LNCAP (cell line): Measurements from ENCODE around the gene PODN.

Experiments used
- TF ChIP-seq, protein P1 (sequence below): fragments of 450-650 bp; IDR thresholded peaks from 2 replicates; pipeline ENCODE4 v1.5.1; 2017; ENCODE audit warnings: mild to moderate bottlenecking

Gene PODN

DNA sequence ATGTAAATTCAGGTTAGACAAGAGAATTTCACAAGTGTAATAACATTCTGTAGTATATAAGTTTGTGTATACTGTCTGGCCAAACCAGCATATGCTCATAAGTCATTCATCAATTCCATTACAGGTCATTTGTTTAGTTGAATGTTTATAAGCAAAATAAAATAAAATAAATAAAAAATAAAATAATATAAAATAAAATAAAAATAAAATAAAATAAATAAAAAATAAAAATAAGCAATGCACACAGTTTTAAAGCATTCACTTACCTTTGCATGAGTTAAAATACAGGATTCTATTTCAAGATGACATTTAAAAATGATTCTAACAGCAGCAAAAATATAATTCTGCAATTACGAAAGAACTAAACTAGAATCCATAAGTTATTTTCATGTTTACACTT, 9.9 kb downstream of the PODN start:
- TF ChIP-seq, protein P1, sequence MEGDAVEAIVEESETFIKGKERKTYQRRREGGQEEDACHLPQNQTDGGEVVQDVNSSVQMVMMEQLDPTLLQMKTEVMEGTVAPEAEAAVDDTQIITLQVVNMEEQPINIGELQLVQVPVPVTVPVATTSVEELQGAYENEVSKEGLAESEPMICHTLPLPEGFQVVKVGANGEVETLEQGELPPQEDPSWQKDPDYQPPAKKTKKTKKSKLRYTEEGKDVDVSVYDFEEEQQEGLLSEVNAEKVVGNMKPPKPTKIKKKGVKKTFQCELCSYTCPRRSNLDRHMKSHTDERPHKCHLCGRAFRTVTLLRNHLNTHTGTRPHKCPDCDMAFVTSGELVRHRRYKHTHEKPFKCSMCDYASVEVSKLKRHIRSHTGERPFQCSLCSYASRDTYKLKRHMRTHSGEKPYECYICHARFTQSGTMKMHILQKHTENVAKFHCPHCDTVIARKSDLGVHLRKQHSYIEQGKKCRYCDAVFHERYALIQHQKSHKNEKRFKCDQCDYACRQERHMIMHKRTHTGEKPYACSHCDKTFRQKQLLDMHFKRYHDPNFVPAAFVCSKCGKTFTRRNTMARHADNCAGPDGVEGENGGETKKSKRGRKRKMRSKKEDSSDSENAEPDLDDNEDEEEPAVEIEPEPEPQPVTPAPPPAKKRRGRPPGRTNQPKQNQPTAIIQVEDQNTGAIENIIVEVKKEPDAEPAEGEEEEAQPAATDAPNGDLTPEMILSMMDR, result no peak

DNA sequence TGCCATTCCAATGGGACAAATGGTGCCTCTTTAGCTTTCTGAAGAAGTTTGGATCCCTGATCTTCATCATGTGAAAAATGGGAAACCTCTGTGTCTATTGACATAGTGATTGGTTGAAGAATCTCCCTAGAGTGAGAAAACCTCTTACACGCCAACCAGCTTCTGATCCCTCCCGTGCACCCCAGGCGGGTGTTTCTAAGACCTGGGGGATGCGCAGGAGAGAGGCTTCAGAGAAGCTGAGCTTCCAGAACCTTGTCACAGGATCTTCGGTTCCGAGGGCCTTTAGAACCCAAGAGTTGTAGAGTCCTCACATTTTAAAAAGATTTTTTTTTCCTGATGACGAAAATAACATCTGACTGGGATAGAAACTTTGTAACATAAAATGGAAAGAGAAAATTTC, 11.3 kb downstream of the PODN start:
- TF ChIP-seq, protein P1, result no peak

DNA sequence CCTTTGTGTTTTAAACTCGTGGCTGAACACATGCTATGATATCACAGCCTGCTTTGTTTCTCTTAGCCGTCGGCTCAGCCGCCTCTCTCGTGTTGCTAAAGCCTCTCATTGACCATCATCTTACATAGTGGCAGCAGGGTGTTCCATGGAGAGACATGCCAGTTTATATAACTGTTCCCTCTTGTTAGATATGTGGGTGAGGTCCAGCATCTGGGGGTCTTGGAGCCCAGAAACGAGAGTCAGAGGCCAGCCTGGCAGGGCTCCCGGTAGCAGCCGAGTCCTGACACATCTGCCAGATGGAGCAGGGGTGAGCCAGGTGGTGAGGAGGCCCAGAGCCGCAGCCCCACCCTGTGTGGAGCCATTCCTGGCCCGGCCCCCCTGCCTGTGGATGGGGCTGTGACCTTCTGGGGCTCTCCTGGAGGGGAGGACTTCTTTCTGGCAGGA, 11.9 kb downstream of the PODN start:
- TF ChIP-seq, protein P1, result no peak

DNA sequence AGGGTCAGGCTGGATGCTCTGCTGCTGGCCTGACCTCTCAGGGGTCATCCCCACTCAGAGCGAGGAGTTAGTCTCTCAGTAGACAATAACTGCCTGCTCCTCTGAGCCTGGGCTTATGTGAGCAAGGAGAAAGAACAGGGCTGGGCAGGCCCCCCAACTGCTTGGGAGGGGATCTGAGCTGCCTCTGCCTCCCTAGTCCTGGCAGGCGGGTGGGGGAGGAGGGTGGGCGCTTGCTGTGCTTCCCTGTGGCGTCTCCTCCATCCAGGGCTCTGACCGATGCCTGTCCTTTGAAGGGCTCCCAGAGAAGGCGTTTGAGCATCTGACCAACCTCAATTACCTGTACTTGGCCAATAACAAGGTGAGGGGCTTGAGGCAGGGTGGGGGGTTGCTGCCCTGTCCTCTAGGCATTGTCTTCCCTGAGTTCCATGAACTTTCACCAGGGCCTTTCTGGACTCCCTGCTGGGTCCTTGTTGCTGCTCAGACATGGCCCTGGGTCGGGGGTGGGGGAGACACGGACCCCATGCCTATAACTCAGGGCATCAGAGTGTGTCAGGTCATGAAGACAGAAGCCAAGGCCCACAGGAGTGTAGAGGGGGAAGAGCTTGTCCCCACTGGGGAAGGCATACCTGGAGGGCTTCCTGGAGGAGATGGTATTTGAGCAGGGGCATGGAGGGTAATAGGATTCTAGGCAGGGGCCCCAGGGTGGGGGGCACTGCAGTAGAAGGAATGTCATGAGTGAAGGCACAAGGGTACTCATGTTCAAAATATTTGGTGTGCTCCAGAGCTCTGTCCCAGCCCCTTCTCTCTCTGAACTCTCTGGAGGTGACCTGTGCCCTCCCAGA, 12.5 kb downstream of the PODN start:
- TF ChIP-seq, protein P1, result no peak

DNA sequence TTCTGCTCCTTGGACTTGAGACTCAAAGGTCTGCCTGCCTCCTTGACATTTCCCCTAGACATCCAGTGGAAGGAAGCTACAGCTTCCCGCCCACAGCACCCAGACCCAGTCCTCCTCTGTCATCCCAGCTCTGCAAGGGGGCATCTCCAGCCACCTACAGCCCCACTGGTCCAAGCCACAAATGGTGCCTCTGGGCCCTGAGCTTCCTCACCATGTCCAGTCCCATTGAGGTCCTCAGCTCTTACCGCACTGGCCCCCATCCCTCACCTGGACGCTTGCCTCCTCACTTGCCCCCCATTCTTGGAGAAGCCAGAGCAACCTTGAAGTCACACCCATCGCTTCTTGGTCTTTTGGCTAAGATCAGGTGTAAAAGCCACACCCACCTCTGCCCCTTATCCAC, 13.2 kb downstream of the PODN start:
- TF ChIP-seq, protein P1, result no peak

DNA sequence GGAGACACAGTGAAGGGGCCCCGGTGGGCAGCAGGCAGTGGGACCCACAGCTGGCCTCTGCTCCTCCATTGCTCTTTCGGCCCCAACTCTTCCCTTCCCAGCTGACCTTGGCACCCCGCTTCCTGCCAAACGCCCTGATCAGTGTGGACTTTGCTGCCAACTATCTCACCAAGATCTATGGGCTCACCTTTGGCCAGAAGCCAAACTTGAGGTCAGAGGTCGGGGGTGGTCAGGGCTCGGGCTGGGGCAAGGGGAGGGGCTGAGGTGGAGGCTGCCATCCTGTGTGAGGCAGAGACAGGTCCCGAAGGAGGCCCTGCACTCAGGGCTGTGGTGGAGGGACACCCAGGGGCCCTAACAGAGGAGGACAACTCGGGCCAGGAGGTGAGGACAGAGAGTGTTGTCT, 13.7 kb downstream of the PODN start:
- TF ChIP-seq, protein P1, result no peak

DNA sequence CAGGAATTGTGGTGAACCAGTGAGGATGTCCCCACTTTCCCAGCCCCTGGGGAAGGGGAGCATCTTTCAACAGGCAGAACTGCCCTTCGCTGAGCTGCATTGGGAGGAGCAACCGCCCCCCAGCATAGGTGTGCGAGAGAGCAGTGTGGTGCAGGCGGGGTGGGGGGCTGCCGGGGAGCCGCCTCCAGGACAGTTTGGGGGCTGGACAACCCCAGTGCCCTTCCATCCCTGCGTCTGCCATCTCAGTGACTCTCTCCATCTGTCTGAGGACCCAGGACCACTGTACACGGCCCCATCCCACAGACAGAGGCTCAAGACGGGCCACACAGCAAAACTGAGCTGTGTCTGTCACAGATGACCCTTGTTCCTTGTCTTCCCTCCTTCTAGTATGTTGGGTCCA, 14.2 kb downstream of the PODN start:
- TF ChIP-seq, protein P1, result no peak
